NCI-H446 (cell line): ENCODE measurements around the gene ZNF324.
"Not testable (repeated sequence)": the region's sequence is repeated elsewhere in the genome, so short reads cannot be mapped to it uniquely, and the experiment has no call there.

Experiments
- DNase-seq, 2 experiments: peaks; one replicate each; lab custom pipeline; 2025; lab: John Stamatoyannopoulos, UW

Gene ZNF324

DNA sequence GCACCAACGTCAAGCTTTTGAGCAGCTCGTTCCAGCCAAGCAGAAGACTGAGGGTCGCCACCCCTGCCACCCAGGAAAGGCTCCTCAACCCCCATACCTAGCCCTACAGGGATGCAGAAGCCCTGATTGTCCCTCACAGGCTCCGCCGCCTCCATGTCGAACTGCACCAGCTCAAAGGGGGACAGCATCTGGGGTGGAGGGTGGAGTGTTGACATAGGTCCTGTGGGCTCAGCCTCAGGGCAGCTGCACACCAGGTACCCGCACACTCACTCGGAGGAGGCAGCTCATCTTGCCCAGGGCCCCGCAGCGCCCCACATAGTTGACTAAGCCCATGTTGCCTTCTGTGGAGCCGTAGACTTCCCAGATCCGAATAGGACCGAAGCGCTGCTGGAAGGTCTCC is 33.4 kb downstream of the ZNF324 start:
- no peak for DNase-seq

DNA sequence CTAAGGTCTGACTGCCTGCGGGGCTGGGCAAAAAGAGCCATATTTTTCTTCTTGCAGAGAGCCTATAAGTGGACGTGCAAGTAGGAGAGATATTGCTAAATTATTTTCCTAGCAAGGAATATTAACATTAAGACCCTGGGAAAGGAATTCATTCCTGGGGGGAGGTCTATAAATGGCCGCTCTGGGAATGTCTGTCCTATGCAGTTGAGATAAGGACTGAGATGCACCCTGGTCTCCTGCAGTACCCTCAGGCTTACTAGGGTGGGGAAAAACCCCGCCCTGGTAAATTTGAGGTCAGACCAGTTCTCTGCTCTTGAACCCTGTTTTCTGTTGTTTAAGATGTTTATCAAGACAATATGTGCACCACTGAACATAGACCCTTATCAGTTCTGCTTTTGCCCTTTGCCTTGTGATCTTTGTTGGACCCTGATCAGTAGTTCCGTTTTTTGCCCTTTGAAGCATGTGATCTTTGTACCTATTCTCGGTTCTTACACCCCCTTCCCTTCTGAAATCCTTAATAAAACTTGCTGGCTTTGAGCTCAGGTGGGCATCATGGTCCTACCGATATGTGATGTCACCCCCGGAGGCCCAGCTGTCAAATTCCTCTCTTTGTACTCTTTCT is 40.8 kb downstream of the ZNF324 start:
- DNase-seq = not testable (repeated sequence)

DNA sequence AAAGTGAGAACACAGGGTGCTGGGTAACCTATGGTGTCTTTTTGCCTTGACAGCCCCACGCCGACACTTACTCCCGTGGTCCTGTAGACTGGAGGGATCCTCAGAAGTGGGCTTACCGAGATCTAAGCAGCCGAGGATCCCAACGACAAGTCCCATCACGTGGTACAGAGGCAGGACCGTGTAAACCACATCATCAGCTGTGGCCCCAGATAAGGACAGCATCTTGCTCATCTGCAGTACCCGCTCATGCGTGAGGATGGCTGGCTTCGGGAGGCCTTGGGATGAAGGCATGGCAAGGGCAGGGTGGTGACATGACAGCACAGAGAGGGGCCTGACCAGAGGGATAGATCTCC is 42.8 kb downstream of the ZNF324 start:
- no peak for DNase-seq

DNA sequence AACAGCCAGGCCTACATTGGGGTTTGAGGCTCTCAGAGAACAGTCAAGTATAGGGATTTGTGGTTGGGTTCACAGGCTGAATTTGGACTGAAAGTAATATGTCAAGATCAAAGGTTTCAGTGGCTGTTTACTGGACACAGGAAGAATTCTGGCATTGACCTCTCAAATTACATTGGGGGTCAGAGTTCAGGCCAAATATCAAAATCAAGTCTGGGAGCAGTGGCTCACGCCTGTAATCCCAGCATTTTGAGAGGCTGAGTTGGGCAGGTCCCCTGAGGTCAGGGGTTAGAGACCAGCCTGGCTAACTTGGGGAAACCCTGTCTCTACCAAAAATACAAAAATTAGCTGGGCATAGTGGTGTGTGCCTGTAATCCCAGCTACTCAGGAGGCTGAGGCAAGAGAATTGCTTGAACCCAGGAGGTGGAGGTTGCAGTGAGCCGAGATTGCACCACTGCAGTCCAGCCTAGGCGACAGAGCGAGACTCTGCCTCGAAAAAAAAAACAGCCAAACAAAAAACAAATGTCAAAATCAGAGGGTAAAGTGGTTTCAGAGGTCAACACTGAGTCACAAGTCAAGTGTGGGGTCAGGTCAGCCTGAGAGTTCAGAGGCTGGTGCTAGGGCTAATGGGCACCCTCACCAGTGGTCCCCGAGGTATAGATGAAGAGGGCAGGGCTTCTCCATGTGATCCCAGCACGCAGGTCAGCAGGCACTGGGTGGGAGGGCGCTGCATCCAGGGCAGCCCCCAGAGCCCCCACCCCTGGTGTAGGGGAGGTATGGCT is 43.4 kb downstream of the ZNF324 start:
- DNase-seq = no peak

DNA sequence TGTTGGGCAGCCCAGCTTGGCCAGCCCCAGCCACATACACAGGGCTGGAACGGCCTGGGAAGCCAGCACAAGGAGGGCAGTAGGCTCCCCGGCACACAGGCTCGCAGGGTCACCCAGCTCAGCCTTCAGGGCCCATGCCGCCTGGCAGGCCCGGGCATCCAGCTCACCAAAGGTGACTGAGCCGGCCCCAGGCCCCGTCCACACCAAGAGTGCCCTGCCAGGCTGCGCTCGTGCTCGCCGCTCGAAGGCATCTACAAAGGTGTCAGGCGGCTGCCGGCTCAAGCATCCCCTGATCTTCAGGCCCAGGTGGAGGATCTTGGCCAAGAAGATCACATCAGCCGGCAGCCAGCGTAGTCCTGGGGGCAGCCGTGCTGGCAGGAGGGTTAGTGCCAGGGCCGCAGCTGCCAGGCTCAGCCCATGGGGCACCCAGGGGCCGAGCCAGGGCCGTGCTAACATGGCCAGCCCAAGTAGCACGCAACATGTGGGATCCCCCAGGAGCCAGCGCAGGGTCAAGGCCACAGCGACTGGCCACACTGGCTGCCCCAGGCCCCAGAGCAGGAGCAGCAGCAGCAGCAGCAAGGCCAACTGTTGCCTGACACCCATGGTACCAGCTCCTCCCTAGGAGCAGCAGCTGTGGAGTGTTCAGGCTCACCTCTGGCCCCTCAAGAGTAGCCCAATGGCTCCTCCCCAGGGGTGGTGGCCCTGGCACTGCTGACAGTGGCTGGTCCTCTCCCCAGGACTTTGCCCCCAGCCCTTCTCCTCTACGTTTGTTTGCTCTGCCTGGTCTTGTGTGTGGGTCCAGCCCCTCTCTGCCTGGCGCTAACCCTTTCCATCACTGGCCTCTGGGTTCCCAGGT is 44.7 kb downstream of the ZNF324 start, which contains the start of gene SLC27A5:
Gene SLC27A5, minus strand, starts transcription at position 640 of the 856 bp plus-strand sequence. Its CDS starts 37 bp downstream, at position 603.
- DNase-seq = no peak

DNA sequence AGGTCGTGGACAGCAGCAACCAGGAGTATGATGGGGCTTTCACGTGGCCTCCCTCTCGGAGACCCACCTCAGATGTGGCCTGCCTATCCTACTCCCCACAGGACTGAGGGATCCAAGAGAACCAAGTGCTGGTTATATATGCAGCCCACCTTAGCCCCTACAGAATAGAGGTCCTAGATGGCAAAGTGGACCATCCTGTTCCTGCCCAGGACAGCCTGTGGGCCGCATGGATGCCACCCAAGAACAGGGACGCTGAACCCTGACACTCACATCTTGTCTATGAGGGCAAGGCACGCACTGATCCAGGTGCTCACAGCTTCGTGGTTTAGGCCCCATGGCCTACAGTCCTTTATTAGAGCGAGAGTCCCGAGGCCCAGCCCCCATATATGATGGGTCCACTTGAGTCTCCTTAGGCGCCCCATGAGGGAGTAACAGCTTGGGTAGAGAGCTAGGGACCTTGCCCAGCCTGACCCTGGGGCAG is 46.4 kb downstream of the ZNF324 start:
- no peak for DNase-seq

DNA sequence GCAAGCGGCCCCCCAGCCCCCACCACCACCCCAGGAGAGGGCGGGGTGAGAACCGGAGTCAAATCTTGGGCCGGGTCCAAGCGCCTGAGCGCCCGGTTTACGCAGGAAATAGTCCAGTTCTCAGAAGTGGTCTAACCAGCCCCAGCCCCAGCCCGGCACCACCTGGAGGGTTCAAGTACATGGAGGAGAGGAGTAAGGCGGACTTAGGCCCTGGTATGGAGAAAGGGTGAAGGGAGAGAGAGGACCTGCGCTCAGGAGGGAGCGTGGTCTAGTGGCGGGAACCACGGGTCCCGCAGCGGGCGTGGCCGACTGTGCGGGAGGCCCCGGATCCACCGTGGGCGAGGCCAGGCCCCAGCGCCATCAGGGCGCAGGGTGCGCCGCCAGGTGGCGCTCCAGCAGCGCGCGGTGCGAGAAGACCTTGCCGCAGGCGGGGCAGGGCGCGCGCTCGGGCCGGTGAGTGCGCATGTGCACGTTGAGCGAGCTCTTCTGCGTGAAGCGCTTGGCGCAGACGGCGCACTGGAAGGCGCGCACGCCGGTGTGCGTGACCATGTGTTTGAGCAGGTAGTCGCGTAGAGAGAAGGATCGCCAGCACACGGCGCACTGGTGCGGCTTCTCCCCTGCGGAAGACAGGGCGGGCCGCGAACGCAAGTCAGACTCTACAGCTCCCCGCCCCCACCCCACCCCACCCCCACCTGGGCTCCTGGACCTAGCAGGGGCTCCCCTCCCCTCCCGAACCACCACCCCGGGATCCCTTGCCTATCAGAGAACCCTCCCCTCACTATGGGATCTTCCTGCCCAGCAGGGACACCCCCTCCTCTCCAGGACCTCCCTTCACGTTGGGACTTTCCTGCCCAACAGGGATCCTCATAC is 47.0 kb downstream of the ZNF324 start:
- DNase-seq = peak; percentile 66 to 93

DNA sequence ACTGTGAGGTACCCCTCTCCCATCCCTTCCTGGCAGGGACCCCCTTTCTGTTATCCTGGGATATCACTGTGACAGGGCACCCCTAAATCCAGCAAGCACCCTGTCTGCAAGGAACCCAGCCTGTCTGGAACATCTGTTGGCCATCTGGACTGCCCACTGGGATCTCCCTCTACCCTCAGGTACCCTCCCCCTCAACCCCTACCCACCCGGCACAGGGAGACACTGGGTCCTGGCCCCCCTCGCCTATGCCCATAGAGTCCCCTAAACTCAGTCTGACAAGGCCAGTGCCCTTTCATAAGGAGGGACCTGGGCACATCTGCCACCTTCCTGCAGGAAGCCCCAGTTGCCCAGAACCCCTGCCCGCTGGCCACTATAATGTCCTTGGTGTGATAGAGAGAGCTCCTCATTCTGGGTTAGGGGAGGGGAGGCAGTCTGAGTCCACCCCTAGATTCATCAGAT is 47.7 kb downstream of the ZNF324 start:
- DNase-seq = no peak

DNA sequence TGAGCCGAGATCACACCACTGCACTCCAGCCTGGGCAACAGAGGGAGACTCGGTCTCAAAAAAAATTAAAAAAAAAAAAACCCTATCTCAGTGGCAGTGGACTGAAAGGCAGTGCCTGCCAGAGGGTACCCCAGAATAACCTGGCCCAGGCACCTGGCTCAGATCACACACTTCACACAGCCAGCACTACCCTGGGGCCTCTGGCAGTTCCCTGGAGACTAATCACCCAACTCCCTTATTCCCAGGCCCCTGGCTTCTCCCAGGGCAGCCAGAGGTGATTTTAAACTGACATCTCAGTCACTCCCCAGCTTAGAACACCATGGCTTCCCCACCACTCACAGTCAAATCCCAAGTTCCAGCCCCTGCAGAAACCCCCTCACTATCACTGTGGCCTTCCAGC is 48.4 kb downstream of the ZNF324 start:
- no peak for DNase-seq

DNA sequence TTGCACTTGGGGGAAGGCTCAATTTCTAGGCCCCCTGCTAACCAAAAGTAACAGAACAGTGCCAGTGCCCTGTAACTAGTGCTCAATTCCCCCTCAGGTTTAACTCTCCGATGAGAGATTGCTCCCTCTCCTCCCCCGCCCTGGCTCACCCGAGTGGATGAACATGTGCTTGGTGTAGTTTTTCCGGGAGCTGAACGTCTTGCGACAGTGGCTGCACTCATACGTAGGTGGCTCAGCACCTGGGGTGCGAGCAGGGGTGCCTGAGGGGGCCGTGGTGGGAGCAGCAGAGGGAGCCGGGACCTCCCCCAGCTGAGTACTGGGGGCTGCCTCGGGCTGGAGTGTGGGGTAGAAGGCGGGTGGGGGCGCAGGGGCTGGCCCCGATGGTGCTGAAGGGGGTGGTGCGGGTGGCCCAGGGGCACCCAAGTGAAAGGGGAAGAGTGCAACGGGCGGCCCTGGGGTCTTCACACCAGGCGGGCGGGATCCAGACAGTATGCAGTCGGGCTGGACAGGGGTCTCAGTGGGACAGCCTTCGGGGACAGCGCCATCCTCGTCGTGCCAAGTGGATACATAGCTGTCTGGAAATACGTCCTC is 49.5 kb downstream of the ZNF324 start:
- no peak for DNase-seq

DNA sequence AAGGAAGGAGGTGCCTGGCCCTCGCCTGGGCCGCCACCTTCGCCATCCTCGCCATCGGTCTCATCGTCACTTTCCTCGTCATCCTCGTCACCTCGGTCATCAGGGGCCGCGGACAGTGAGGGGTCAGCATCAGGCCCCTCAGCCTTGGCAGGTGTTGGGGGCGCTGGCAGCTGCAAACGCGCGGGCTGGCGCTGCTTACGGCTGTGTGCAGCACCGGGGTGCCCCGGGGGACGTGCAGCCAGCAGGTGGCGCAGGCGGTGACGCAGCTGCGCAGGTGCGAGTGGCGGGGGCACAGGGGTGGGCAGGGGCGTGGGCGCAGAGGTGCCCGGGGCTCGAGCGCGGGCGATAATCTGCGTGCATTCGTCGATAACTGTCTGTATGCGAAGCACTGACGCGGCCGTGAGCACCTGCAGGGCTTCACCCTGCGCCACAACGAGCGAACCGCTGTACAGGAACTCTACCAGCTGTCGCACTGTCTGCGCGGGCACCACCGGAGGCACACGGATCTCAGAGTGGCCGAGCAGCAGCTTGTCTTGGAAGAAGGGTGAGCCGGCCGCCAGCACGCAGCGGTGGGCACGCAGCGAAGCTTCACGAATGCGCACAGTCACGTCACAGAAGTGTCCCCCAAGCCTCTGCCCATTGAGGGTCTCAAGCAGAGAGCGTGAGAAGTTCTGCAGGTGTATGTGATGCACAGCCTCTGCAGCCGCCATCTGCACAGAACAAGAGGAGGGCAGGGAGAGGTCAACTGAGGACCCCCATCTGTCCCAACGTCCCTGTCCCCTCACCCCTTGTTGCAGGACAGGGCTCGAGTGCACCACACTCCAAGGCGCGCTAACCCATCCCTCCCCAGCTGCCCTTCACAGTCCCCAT is 50.3 kb downstream of the ZNF324 start:
- no peak for DNase-seq

DNA sequence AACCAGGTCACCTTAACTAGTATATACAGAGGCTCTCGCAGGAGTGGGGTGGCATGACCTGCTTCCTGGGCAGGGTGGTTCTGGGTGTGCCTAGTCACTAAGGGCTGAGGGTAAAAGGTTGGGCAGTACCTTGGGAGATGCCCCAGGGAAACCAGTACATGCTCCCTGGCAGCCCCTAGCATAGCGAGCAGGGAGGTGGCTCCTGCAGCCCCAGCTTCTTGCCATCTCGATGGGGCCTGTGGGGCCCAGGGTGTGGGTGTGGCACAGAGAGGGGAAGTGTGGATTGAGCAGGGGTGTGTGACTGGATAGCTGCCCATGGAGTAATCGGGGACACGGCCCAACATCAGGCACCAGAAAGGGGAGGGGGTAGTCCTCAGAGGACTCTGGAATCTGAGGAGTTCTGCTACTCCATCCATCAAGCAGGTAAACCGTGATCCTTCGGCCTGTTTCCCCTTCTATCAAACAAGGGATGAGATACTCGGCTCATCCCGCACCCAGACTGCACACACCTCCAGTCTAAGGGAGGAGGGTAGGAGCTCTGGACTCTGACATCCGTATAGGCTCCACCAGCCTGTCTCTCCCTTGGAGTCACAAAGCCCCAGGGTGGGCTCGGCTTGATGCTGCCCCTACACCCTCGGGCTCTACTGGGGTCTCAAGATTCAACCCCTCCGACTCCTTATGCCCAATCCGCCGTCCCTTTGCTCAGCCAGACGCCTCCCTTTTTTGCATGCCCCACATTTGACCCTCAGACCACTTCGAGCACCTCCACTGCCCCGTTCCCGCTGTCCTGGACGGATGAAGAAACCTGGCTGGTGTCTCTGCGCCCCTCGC is 51.6 kb downstream of the ZNF324 start:
- DNase-seq = no peak

DNA sequence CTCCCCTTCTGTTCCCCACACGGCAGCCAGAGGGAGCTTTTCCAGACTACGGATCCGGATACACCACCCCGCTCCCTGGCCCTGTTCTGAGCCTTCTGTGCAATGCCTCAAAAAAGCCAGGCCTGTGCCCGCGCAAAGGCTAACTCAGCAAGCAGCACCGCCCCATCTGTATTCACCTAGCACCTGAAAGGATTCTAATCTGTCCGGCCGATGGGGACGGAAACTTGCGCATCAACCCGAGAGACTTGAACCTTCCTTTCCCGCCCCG is 52.1 kb downstream of the ZNF324 start:
- DNase-seq = peak; percentile 46 to 68

DNA sequence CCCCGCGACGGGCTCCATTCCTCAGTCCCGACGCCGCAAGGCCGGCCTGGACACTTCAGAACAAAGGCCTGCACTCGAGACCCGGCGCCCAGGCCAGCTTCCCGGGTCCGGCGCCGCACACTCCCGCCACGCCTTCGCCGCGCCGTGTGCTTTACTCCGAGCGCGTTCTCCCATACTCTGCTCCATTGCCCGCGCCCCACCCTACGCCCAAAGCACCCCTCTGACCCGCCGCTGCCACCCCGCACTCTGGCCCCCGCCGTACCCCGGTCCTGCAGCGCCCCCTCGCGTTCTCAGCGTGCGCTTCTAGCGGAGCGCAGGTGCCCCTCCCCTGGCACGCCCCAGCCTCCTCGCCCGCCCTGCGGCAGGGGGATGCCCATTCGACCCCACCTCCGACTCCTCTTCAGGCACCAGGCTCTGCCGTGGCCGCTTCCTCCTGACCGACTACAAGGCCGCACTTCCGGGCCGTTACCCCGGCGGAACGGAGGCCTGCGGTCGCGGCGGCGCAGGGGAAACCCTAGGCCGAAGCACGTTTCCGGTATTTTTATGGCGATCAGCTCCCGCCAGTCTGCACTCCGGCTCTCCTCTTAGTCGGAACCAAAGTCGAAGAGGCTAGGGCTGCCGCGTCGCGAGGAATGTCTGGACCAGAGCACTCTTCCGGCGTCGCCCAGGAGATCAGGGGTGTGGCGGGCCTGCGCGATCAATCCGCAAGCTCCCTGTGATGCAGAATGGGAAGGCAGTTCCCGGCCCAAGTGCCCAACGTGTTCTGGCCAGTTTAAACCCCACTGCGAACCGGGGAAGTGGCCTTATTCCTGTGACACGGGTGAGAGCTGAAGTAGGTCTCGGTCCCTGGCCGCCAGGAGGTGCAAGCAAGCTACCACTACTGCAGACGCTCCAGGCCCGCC is 52.7 kb downstream of the ZNF324 start, which contains the start of gene ZBTB45:
Gene ZBTB45, minus strand, starts transcription at position 456 of the 902 bp plus-strand sequence. CDS start 2,137 bp downstream, outside the sequence.
- DNase-seq = peak; percentile 93 to 98

DNA sequence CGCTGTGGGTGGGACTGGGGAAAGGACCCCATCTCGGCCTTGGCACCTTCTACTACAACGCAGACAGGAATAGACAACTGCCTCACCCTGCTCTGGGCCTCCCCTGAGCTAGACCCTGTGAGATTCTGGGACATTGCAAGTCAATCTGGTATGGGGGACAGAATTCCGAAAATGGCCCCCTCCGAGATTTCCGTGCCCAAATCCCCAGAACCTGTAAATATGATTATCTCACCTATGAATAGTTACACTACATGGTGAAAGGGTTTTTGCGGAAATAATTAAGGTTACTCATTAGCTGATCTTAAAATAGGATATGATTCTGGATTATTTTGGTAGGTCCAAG is 53.3 kb downstream of the ZNF324 start:
- peak in 1 of 2 experiments; percentile 74 for DNase-seq

DNA sequence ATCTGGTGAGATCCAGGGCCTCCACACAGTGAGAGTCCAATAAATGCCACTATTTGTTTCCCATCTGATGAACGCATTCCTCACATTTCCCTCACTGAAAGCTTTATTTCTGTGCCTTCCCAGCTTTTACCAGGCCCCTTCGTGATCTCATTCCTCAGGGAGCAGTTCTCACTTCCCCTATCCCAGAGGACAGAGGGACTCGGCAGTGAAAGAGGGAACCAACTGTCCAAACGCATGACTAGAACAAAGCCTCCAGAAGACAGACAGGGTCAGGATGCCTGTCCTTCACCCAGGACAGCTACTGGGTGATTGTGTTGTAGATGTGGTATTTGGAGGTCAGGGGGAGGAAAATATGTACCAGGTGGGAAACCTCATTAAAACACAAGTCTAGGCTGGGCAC is 54.8 kb downstream of the ZNF324 start:
- DNase-seq = no peak

DNA sequence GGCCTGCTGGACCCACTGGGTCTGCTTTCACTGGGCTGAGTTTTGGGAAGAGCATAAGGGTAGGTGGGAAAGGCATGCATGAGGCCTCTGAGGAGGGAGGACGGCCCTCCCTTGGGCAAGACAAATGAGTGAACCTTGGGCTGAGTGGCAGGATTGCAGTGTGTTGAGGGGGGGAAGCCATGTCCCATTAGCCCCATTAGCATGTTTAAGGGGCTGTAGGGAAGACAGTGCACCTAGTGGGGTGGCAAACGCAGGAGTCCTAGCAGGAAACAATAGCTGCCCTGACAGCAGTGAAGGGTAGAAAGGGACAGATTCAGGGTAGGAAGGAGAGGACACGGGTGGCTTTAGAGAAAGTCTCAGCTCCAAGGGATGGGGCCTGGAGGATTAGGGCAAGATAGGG is 55.8 kb downstream of the ZNF324 start:
- no peak for DNase-seq
